ENCODE measurements around the gene SNCB.
A peak's percentile ranks its signal among the peaks of the same experiment; 100 is the strongest.

SNCB gene

DNA sequence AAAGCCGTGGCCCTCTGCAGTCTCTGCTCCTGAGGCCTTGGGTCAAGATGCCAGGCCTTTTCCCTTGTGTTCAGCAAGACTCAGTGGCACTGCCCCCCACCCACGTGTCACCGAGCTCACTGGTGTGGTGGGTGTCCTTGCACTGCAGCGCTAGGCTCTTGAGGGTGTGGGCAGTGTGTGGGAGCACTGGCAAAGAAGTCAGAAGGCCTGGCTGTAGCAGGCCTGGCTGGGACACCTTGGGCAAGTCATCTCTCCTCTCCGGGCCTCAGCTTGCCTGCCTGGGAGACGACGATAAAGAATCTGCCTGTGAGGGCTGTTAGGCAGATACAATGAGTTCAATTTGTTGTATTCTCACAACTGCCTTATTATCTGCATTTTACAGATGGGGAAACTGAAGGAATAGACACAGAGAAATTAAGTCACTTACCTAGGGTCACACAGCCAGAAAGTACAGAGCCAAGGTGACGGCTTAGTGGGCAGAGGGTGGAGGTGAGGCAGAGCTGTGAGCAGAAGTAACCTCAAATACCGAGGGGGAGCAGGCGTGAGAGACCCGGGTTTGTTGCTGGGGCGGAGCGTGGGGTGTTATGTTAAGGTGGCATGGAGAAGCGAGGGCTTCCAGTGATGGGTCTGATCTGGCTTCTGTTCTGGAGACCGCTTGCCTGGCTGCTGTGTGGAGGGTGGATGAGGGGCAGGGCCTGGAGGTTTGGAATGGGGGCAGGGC lies 18.3 kb upstream of the SNCB start:
- peaks cover 11% of the 10 kb centered on the region for H3K36me3 ChIP-seq (ENCODE audit: insufficient read depth, low read length)
- no peaks in the 10 kb centered on the region for H3K9me3 ChIP-seq (ENCODE audit: insufficient read depth, low read depth, low read length)
- peaks cover 8% of the 10 kb centered on the region; the same call in 1 of the 2 replicates for H3K4me1 ChIP-seq (ENCODE audit: insufficient read depth, low read length)
- H3K9ac ChIP-seq (ENCODE audit: low read depth, low read length), result peak overlapping the region; percentile 78; the same call in 1 of the 2 replicates
- H3K4me3 ChIP-seq (ENCODE audit: low read length), result peak overlapping the region; percentile 81
- no peaks in the 10 kb centered on the region for H3K27me3 ChIP-seq (ENCODE audit: insufficient read depth, low read length)
- WGBS, result 84% methylated on average over 15 of the region's 15 CpGs
- H3K27ac ChIP-seq (ENCODE audit: low read depth, low read length), result no peak overlapping the region

- Histone ChIP-seq H3K9ac (ENCODE audit: low read depth, low read length) (peak overlapping the region; percentile 78), H3K9me3 (ENCODE audit: insufficient read depth, low read depth, low read length) (no peaks in the 10 kb centered on the region), H3K27ac (ENCODE audit: low read depth, low read length) (no peak overlapping the region; the same call in 1 of the 2 replicates), H3K4me3 (ENCODE audit: low read length) (peak overlapping the region; percentile 81), H3K4me1 (ENCODE audit: insufficient read depth, low read length) (peaks cover 14% of the 10 kb centered on the region; the same call in 1 of the 2 replicates), H3K36me3 (ENCODE audit: insufficient read depth, low read length) (peaks cover 5% of the 10 kb centered on the region; the same call in 1 of the 2 replicates), H3K27me3 (ENCODE audit: insufficient read depth, low read length) (no peaks in the 10 kb centered on the region)
- WGBS, result 16% methylated on average over 19 of the region's 20 CpGs
Measured at GRCh38 chr5:176647843-176648473, 17.6 kb upstream of the SNCB start.

- H3K36me3 ChIP-seq (ENCODE audit: insufficient read depth, low read length), result no peaks in the 10 kb centered on the region
- WGBS, result 1% methylated on average over 61 of the region's 63 CpGs
- no peaks in the 10 kb centered on the region for H3K9me3 ChIP-seq (ENCODE audit: insufficient read depth, low read depth, low read length)
- peak within 1 kb of the TSS; percentile 78 for H3K9ac ChIP-seq (ENCODE audit: low read depth, low read length)
- peak within 1 kb of the TSS; percentile 81 for H3K4me3 ChIP-seq (ENCODE audit: low read length)
- peak within 1 kb of the TSS; percentile 67 for H3K27ac ChIP-seq (ENCODE audit: low read depth, low read length)
- no peaks in the 10 kb centered on the region for H3K27me3 ChIP-seq (ENCODE audit: insufficient read depth, low read length)
- peaks cover 16% of the 10 kb centered on the region for H3K4me1 ChIP-seq (ENCODE audit: insufficient read depth, low read length)
Measured at GRCh38 chr5:176647030-176647842, 16.9 kb upstream of the SNCB start, which contains the start of gene TSPAN17. Gene TSPAN17, plus strand, starts transcription at chr5:176647484. Its CDS starts 132 bp downstream, at chr5:176647616.

GRCh38 chr5:176646707-176647029 lies 16.3 kb upstream of the SNCB start:
- Histone ChIP-seq H3K27ac (ENCODE audit: low read depth, low read length) (peak overlapping the region; percentile 42), H3K36me3 (ENCODE audit: insufficient read depth, low read length) (no peaks in the 10 kb centered on the region), H3K27me3 (ENCODE audit: insufficient read depth, low read length) (no peaks in the 10 kb centered on the region), H3K9ac (ENCODE audit: low read depth, low read length) (peak overlapping the region; percentile 55), H3K9me3 (ENCODE audit: insufficient read depth, low read depth, low read length) (no peaks in the 10 kb centered on the region), H3K4me1 (ENCODE audit: insufficient read depth, low read length) (peaks cover 16% of the 10 kb centered on the region), H3K4me3 (ENCODE audit: low read length) (peak overlapping the region; percentile 44)
- WGBS, result 63% methylated on average over 11 of the region's 11 CpGs

DNA sequence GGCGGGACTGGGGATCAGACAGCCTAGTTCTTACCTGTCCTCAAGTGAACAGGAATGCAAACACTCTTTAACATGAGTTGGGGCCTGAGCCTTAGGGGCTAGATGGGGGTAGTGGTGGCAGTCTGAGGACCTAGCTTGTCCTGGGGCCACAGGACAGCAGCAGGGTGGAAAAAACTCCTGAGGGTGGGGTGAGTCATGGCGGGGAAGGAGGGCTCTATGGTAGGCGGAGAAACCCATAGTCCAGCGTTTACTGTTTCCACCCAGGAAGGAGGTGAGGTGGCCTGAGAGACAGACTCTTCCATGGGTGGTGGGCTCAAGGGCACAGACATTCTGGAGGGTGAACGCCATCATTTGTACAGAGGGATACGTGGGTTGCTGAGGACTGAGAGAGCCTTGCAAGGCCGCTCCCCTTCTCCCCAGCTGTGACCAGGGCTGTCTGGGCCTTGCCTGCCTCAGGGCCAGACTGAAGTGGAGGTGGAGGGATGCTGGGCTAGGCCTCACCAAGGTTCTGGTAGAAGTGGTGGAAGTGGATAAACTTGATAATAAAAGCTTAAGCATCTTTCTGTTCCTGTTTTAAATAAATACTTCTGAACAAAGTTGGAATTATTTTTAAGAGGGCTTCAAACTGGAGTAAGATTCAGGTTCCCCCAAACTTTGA lies 15.8 kb upstream of the SNCB start:
- peaks cover 16% of the 10 kb centered on the region for H3K4me1 ChIP-seq (ENCODE audit: insufficient read depth, low read length)
- 94% methylated on average over 7 of the region's 7 CpGs for WGBS
- no peak overlapping the region for H3K4me3 ChIP-seq (ENCODE audit: low read length)
- H3K27ac ChIP-seq (ENCODE audit: low read depth, low read length), result peak overlapping the region; percentile 42; the same call in 1 of the 2 replicates
- no peaks in the 10 kb centered on the region for H3K36me3 ChIP-seq (ENCODE audit: insufficient read depth, low read length)
- H3K9me3 ChIP-seq (ENCODE audit: insufficient read depth, low read depth, low read length), result no peaks in the 10 kb centered on the region
- no peak overlapping the region for H3K9ac ChIP-seq (ENCODE audit: low read depth, low read length)
- H3K27me3 ChIP-seq (ENCODE audit: insufficient read depth, low read length), result no peaks in the 10 kb centered on the region

GRCh38 chr5:176644878-176645670 lies 14.7 kb upstream of the SNCB start:
- Histone ChIP-seq H3K4me1 (ENCODE audit: insufficient read depth, low read length) (peaks cover 16% of the 10 kb centered on the region), H3K9me3 (ENCODE audit: insufficient read depth, low read depth, low read length) (no peaks in the 10 kb centered on the region), H3K27me3 (ENCODE audit: insufficient read depth, low read length) (no peaks in the 10 kb centered on the region), H3K4me3 (ENCODE audit: low read length) (no peak overlapping the region), H3K9ac (ENCODE audit: low read depth, low read length) (no peak overlapping the region), H3K27ac (ENCODE audit: low read depth, low read length) (no peak overlapping the region), H3K36me3 (ENCODE audit: insufficient read depth, low read length) (no peaks in the 10 kb centered on the region)
- WGBS, result 94% methylated on average over 22 of the region's 22 CpGs

DNA sequence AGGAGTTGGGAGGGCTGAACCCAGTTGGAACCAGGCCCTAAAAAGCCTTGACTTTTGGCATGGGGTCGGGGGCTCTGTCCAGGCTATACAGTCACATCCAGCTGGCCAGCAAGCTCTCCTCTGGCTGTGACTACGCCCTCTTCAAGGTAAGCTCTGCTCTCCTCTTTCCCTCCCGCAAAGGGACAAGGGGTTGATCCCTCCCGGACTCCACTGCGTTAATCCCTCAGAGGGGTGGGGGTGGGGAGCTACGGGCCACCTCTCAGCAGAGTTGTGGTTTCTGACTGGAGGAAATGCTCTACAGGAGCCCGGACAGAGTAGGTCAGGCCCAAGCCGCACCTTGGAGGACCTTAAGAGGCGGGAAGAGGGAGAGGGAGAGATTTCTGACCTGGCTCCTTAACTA lies 14.0 kb upstream of the SNCB start:
- no peaks in the 10 kb centered on the region for H3K9me3 ChIP-seq (ENCODE audit: insufficient read depth, low read depth, low read length)
- H3K9ac ChIP-seq (ENCODE audit: low read depth, low read length), result no peak overlapping the region
- H3K36me3 ChIP-seq (ENCODE audit: insufficient read depth, low read length), result no peaks in the 10 kb centered on the region
- H3K27ac ChIP-seq (ENCODE audit: low read depth, low read length), result no peak overlapping the region
- 51% methylated on average over 9 of the region's 9 CpGs for WGBS
- H3K27me3 ChIP-seq (ENCODE audit: insufficient read depth, low read length), result no peaks in the 10 kb centered on the region
- no peak overlapping the region for H3K4me3 ChIP-seq (ENCODE audit: low read length)
- H3K4me1 ChIP-seq (ENCODE audit: insufficient read depth, low read length), result peaks cover 16% of the 10 kb centered on the region

- Histone ChIP-seq H3K27ac (ENCODE audit: low read depth, low read length) (no peak overlapping the region), H3K9me3 (ENCODE audit: insufficient read depth, low read depth, low read length) (no peaks in the 10 kb centered on the region), H3K9ac (ENCODE audit: low read depth, low read length) (no peak overlapping the region), H3K4me1 (ENCODE audit: insufficient read depth, low read length) (peaks cover 16% of the 10 kb centered on the region), H3K36me3 (ENCODE audit: insufficient read depth, low read length) (no peaks in the 10 kb centered on the region), H3K4me3 (ENCODE audit: low read length) (no peak overlapping the region), H3K27me3 (ENCODE audit: insufficient read depth, low read length) (no peaks in the 10 kb centered on the region)
- 82% methylated on average over 11 of the region's 11 CpGs for WGBS
Measured at GRCh38 chr5:176643491-176644219, 13.3 kb upstream of the SNCB start.

DNA sequence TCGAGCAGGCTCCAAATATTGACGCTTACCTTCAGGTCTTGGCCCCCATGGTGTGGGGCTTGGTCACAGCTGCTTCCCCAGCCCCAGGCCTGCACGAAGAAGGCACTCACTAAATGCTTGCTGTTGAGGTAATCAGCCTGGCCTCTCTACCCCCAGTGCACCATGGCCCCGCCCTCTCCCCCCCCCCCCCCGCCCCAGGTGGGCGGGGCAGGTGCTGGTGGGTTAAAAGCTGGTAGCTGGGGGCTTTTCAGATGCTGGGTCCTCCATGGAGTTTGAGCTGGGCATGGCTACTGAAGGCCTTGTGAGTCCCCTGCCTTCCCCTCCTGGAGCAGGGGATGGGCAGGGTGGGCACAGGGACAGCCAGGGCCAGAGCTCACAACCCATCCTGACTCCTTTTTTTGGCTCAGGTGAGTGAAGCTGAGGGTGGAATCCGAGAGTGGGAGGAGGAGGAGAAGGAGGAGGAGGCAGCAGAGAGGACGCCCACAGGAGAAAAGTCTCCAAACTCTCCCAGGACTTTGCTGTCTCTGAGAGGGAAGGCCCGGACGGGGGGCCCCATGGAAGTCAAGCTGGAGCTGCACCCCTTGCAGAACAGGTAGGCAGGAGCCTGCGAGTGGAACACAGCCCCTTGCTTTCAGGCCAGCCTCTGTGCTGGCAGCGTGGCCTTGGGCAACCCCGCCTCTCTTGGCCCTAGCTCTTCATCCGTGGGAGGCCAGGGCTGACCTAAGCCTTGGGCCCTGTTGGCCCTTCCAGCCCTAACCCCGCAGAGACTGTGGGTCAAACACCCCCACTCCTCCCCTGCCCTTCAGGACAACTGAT lies 12.5 kb upstream of the SNCB start:
- H3K27me3 ChIP-seq (ENCODE audit: insufficient read depth, low read length), result no peaks in the 10 kb centered on the region
- no peaks in the 10 kb centered on the region for H3K36me3 ChIP-seq (ENCODE audit: insufficient read depth, low read length)
- no peak overlapping the region for H3K4me3 ChIP-seq (ENCODE audit: low read length)
- H3K4me1 ChIP-seq (ENCODE audit: insufficient read depth, low read length), result peaks cover 14% of the 10 kb centered on the region
- H3K9ac ChIP-seq (ENCODE audit: low read depth, low read length), result no peak overlapping the region
- H3K27ac ChIP-seq (ENCODE audit: low read depth, low read length), result no peak overlapping the region
- H3K9me3 ChIP-seq (ENCODE audit: insufficient read depth, low read depth, low read length), result no peaks in the 10 kb centered on the region
- WGBS, result 60% methylated on average over 12 of the region's 15 CpGs

Data from HUES64 (cell line).